K562 (cell line): ENCODE results near the gene ZNF350. TPM values are rescaled to one million over a fixed set of nuclear protein-coding genes. Genes with fewer than 3 reads are reported as not detected.

ENCODE experiments used
- ATAC-seq: fragments of 200-7000 bp; cut with Tn5 transposase; 3 replicates; pipeline ENCODE4 v1.9.1; 2020; ENCODE audit warnings: moderate library complexity
- BruUV-seq: library from RNA; stranded (reverse); fragments of 400-500 nt; replicated peaks from 2 replicates; lab custom pipeline; 2021; lab: Mats Ljungman, UMichigan
- CTCF ChIA-PET: fragments of 300-600 bp; formaldehyde crosslinking; extraction: SDS; loops from one replicate; lab custom pipeline; 2021; ENCODE audit warnings: low intra/inter-chr PET ratio; lab: Yijun Ruan, JAX
- POLR2A ChIA-PET: fragments of 300-600, 350-650 bp; sonication (Branson Sonifier 250); formaldehyde crosslinking; extraction: SDS; loops from one replicate; lab custom pipeline; 2021; ENCODE audit warnings: antibody characterized with exemption, inconsistent platforms; lab: Yijun Ruan, JAX
- DNase-seq, 4 experiments: peaks; one replicate each; pipeline versions ENCODE4 v3.0.0 to v3.0.0-alpha.2; 2011 to 2018; ENCODE audit warnings: low spot score in 3 of 4, mixed read lengths in 3 of 4; ENCODE audit errors: extremely low read depth in 1 of 4
- FAIRE-seq: peaks from 2 replicates; lab custom pipeline; 2011; peaks lifted over from hg19 to GRCh38; lab: Jason Lieb, UNC
- H2AFZ ChIP-seq: 2 replicates; pipeline ENCODE4 v1.6.0; 2011; ENCODE audit warnings: low read depth, low read length, control low read depth, inconsistent platforms
- H3K27ac ChIP-seq: fragments of 200-600 bp; 3 replicates; pipeline ENCODE4 v1.8.0; 2011; ENCODE audit warnings: low read depth, mild to moderate bottlenecking, control low read depth, inconsistent platforms, low read length, moderate library complexity, mixed read lengths; ENCODE audit errors: extremely low read depth
- H3K27me3 ChIP-seq, 2 experiments: fragments of 300-600 bp in 1 of 2; 2 replicates in 1 of 2; 3 replicates in 1 of 2; pipeline versions ENCODE4 v1.6.0 to v1.8.0; 2011; ENCODE audit warnings: inconsistent platforms in 2 of 2, low read length in 2 of 2, mild to moderate bottlenecking in 1 of 2, mixed read lengths in 1 of 2, moderate library complexity in 1 of 2; ENCODE audit not compliant: control insufficient read depth in 2 of 2, insufficient read depth in 2 of 2
- H3K36me3 ChIP-seq: fragments of 300-600 bp; 3 replicates; pipeline ENCODE4 v1.8.0; 2011; ENCODE audit warnings: mild to moderate bottlenecking, low read length, inconsistent platforms; ENCODE audit not compliant: control insufficient read depth, insufficient read depth
- H3K4me1 ChIP-seq, 2 experiments: fragments of 200-600 bp in 1 of 2; replicated peaks in 1 of 2; 2 replicates in 1 of 2; 3 replicates in 1 of 2; pipeline versions ENCODE4 v1.5.1 to v1.8.0; 2011; ENCODE audit warnings: inconsistent platforms in 2 of 2, low read length in 2 of 2, mild to moderate bottlenecking in 1 of 2, mixed read lengths in 1 of 2, moderate library complexity in 1 of 2; ENCODE audit not compliant: control insufficient read depth in 2 of 2, insufficient read depth in 2 of 2
- H3K4me2 ChIP-seq: 2 replicates; pipeline ENCODE4 v1.6.1; 2011; ENCODE audit warnings: low read length, control low read depth, inconsistent platforms, mixed read lengths; ENCODE audit not compliant: insufficient read depth
- H3K4me3 ChIP-seq: fragments of 200-600 bp; sonication (generic), shearing (Covaris generic); 2 replicates; pipeline ENCODE4 v1.5.1; 2016; ENCODE audit warnings: control low read depth, inconsistent platforms
- H3K79me2 ChIP-seq: fragments of 200-600 bp; 3 replicates; pipeline ENCODE4 v1.8.0; 2011; ENCODE audit warnings: low read length, inconsistent platforms; ENCODE audit not compliant: control insufficient read depth, insufficient read depth
- H3K9ac ChIP-seq, 2 experiments: 2 replicates each; pipeline versions ENCODE4 v1.6.0 to v1.6.1; 2011; ENCODE audit warnings: low read depth in 2 of 2, low read length in 2 of 2, control low read depth in 1 of 2, inconsistent platforms in 1 of 2, mild to moderate bottlenecking in 1 of 2, mixed read lengths in 1 of 2; ENCODE audit not compliant: insufficient read depth in 1 of 2
- H3K9me1 ChIP-seq: one replicate; pipeline ENCODE4 v1.6.0; 2011; ENCODE audit warnings: inconsistent platforms, mild to moderate bottlenecking, low read length, moderate library complexity; ENCODE audit not compliant: control insufficient read depth, insufficient read depth
- H3K9me3 ChIP-seq: replicated peaks from 2 replicates; pipeline ENCODE4 v1.5.1; 2011; ENCODE audit warnings: low read depth, low read length, inconsistent platforms; ENCODE audit not compliant: control insufficient read depth, insufficient read depth
- H4K20me1 ChIP-seq: replicated peaks from 2 replicates; pipeline ENCODE4 v1.6.1; 2011; ENCODE audit warnings: low read length, inconsistent platforms, mixed read lengths; ENCODE audit not compliant: control insufficient read depth, insufficient read depth
- E2F3 ChIP-seq: fragments of 250-450 bp; sonication (Bioruptor Pico); IDR thresholded peaks from 2 replicates; pipeline ENCODE4 v1.4.0; 2020; ENCODE audit warnings: mild to moderate bottlenecking
- HMBOX1 ChIP-seq: sonication (generic); IDR thresholded peaks from 2 replicates; pipeline ENCODE4 v1.6.1; 2016
- IRF9 ChIP-seq: fragments of 450-650 bp; IDR thresholded peaks from 2 replicates; pipeline ENCODE4 v1.6.1; 2016; ENCODE audit warnings: missing biosample characterization, missing genetic modification characterization
- KHSRP ChIP-seq: fragments of 450-650 bp; IDR thresholded peaks from 2 replicates; pipeline ENCODE4 v1.6.1; 2017
- KLF16 ChIP-seq: IDR thresholded peaks from 2 replicates; pipeline ENCODE4 v1.6.1; 2016; ENCODE audit warnings: antibody characterized with exemption
- NCOA1 ChIP-seq: fragments of 450-650 bp; IDR thresholded peaks from 2 replicates; pipeline ENCODE4 v1.6.1; 2016; ENCODE audit warnings: low read depth
- NCOA6 ChIP-seq: fragments of 450-650 bp; IDR thresholded peaks from 2 replicates; pipeline ENCODE4 v1.6.1; 2017; ENCODE audit warnings: mild to moderate bottlenecking
- PCBP2 ChIP-seq: fragments of 200-400 bp; formaldehyde crosslinking; IDR thresholded peaks from 2 replicates; pipeline ENCODE4 v1.6.1; 2018; ENCODE audit warnings: low read length, low read depth, mild to moderate bottlenecking, moderate library complexity; ENCODE audit not compliant: poor library complexity, severe bottlenecking
- RFX5 ChIP-seq: IDR thresholded peaks from 2 replicates; pipeline ENCODE4 v1.6.1; 2011; ENCODE audit warnings: low read depth, mild to moderate bottlenecking, improper control_type of control experiment, low read length
- TAF15 ChIP-seq: fragments of 200-400 bp; formaldehyde crosslinking; IDR thresholded peaks from 2 replicates; pipeline ENCODE4 v1.6.1; 2017; ENCODE audit warnings: mild to moderate bottlenecking, low read depth, low read length, moderate library complexity
- ZC3H8 ChIP-seq: fragments of 450-650 bp; IDR thresholded peaks from 2 replicates; pipeline ENCODE4 v1.6.1; 2017
- ZNF431 ChIP-seq: sonication (generic); formaldehyde crosslinking; IDR thresholded peaks from 2 replicates; pipeline ENCODE4 v1.8.0; 2022; ENCODE audit warnings: mild to moderate bottlenecking, missing genetic modification reagents
- ZSCAN32 ChIP-seq: fragments of 450-650 bp; formaldehyde crosslinking; IDR thresholded peaks from 2 replicates; pipeline ENCODE4 v1.4.0; 2020; ENCODE audit warnings: mild to moderate bottlenecking, moderate library complexity
- WGBS: fragments of 100-300 bp; shearing (Covaris generic); methylation state at CpG from one replicate; pipeline ENCODE4 v1.1.6; 2016; ENCODE audit warnings: low coverage, mixed read lengths; ENCODE audit not compliant: insufficient coverage; ENCODE audit errors: missing lambda C conversion rate; 5-methylcytosine and 5-hydroxymethylcytosine counted together
- in situ Hi-C: fragments of 300-500 bp; cut with MboI; formaldehyde crosslinking; loops from 4 replicates; pipeline ENCODE4 v1.15.0; 2018; ENCODE audit warnings: inconsistent platforms, mixed read lengths
- intact Hi-C: fragments of 100-400 bp; cut with micrococcal nuclease; formaldehyde crosslinking; loops from 2 replicates; pipeline ENCODE4 v1.14.2; 2022
- polyA plus RNA-seq, 8 experiments: library from polyadenylated mRNA; depleted of rRNA in 4 of 8; stranded (reverse) in 5 of 8; unstranded in 3 of 8; fragments of >200 nt; fragmentation: Nextera tagmentation in 2 of 8; fragmentation: Illumina TruSeq in 1 of 8; extraction: Ambion mirVana in 2 of 8; extraction: Trizol in 1 of 8; gene quantifications; 2 replicates each; pipeline versions ENCODE4 v1.2.1 to v1.2.3, GENCODE V29; 2011 to 2014; ENCODE audit warnings: inconsistent platforms in 1 of 8, missing spikeins in 1 of 8
- total RNA-seq, 7 experiments: library from RNA; depleted of rRNA in 6 of 7; stranded (reverse); fragments of >200 nt in 6 of 7; fragmentation: Illumina TruSeq in 2 of 7; extraction: Trizol in 2 of 7; gene quantifications; 2 replicates each; pipeline versions ENCODE4 v1.2.1 to v1.2.3, GENCODE V29; 2011 to 2021; ENCODE audit warnings: low replicate concordance in 1 of 7
- TF ChIP-seq, protein P1 (sequence below), 2 experiments: fragments of 450-650 bp; IDR thresholded peaks; 2 replicates each; pipeline ENCODE4 v1.6.1; 2016
- TF ChIP-seq, protein P2 (sequence below): fragments of 200-400 bp; formaldehyde crosslinking; IDR thresholded peaks from 2 replicates; pipeline ENCODE4 v1.6.1; 2017; ENCODE audit warnings: mild to moderate bottlenecking, low read depth, low read length, moderate library complexity
- TF ChIP-seq, protein P3 (sequence below): fragments of 250-450 bp; sonication (Bioruptor Pico); IDR thresholded peaks from 2 replicates; pipeline ENCODE4 v1.8.0; 2022; ENCODE audit warnings: moderate library complexity, mild to moderate bottlenecking, inconsistent platforms

ZNF350 gene
- total and polyA plus RNA-seq, 9 of the 15 experiments (the other 6 are each of a cell fraction or from before 2014, with no cell fraction given): 1.7 to 4.8 (median 2.9) TPM

DNA sequence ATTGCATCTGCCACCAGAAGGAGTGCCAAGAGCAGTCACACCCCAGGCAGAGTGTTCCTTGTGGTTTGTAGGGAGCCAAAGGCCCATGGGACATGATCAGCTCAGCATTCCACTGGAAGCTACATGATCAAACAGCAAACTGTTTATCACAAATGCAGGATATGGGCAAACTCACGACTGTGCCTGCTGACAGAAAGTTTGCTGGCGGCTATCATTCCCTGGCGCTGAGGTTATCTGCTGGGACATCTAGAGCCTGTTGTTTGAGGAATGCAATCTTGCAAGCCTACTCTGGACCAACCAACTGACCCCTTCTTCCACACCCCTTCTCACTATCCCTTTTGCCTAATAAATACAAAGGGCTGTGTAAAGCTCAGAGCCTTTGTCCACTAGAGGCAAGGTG lies 67.0 kb downstream of the ZNF350 start:
- no TSS peak for BruUV-seq
- peaks cover 22% of the 10 kb centered on the region for H3K9me3 ChIP-seq
- intact Hi-C loops (no loop called here), in situ Hi-C loops (no loop called here)
- no peak overlapping the region for H3K9ac ChIP-seq
- no peak overlapping the region for H3K4me2 ChIP-seq
- no peaks in the 10 kb centered on the region for H3K9me1 ChIP-seq
- H3K27me3 ChIP-seq: no peaks in the 10 kb centered on the region
- H4K20me1 ChIP-seq: no peaks in the 10 kb centered on the region
- ChIA-PET POLR2A (no interaction called here), CTCF (no interaction called here)
- 7% methylated on average over 3 of the region's 3 CpGs for WGBS
- H3K36me3 ChIP-seq: no peaks in the 10 kb centered on the region
- no peak overlapping the region for H3K4me3 ChIP-seq
- no peak overlapping the region for H2AFZ ChIP-seq
- FAIRE-seq (no peak), ATAC-seq (no peak), DNase-seq (no peak)
- H3K27ac ChIP-seq: no peak overlapping the region
- no peaks in the 10 kb centered on the region for H3K79me2 ChIP-seq
- no peaks in the 10 kb centered on the region for H3K4me1 ChIP-seq
- no peak for TF ChIP-seq HMBOX1
- TF ChIP-seq E2F3 (CRISPR knock-in tag): no peak
- TF ChIP-seq PCBP2: no peak
- TF ChIP-seq, protein P1, sequence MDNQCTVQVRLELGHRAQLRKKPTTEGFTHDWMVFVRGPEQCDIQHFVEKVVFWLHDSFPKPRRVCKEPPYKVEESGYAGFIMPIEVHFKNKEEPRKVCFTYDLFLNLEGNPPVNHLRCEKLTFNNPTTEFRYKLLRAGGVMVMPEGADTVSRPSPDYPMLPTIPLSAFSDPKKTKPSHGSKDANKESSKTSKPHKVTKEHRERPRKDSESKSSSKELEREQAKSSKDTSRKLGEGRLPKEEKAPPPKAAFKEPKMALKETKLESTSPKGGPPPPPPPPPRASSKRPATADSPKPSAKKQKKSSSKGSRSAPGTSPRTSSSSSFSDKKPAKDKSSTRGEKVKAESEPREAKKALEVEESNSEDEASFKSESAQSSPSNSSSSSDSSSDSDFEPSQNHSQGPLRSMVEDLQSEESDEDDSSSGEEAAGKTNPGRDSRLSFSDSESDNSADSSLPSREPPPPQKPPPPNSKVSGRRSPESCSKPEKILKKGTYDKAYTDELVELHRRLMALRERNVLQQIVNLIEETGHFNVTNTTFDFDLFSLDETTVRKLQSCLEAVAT (IDR thresholded peaks at IDR 0.05): no peak
- TF ChIP-seq KHSRP: no peak
- TF ChIP-seq, protein P2, sequence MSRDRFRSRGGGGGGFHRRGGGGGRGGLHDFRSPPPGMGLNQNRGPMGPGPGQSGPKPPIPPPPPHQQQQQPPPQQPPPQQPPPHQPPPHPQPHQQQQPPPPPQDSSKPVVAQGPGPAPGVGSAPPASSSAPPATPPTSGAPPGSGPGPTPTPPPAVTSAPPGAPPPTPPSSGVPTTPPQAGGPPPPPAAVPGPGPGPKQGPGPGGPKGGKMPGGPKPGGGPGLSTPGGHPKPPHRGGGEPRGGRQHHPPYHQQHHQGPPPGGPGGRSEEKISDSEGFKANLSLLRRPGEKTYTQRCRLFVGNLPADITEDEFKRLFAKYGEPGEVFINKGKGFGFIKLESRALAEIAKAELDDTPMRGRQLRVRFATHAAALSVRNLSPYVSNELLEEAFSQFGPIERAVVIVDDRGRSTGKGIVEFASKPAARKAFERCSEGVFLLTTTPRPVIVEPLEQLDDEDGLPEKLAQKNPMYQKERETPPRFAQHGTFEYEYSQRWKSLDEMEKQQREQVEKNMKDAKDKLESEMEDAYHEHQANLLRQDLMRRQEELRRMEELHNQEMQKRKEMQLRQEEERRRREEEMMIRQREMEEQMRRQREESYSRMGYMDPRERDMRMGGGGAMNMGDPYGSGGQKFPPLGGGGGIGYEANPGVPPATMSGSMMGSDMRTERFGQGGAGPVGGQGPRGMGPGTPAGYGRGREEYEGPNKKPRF: no peak
- TF ChIP-seq TAF15: no peak
- no peak for TF ChIP-seq KLF16
- TF ChIP-seq NCOA1: no peak
- no peak for TF ChIP-seq NCOA6
- no peak for TF ChIP-seq IRF9 (tag)
- TF ChIP-seq RFX5: no peak
- TF ChIP-seq, protein P3, sequence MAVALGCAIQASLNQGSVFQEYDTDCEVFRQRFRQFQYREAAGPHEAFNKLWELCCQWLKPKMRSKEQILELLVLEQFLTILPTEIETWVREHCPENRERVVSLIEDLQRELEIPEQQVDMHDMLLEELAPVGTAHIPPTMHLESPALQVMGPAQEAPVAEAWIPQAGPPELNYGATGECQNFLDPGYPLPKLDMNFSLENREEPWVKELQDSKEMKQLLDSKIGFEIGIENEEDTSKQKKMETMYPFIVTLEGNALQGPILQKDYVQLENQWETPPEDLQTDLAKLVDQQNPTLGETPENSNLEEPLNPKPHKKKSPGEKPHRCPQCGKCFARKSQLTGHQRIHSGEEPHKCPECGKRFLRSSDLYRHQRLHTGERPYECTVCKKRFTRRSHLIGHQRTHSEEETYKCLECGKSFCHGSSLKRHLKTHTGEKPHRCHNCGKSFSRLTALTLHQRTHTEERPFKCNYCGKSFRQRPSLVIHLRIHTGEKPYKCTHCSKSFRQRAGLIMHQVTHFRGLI: no peak
- TF ChIP-seq ZNF431 (CRISPR knock-in tag): no peak
- no peak for TF ChIP-seq ZSCAN32 (CRISPR knock-in tag)
- TF ChIP-seq ZC3H8: no peak
